ENCODE data around the gene CRIP2. TPM values are rescaled to one million over a fixed set of nuclear protein-coding genes. Genes with fewer than 3 reads are reported as not detected.

Gene CRIP2
- total and polyA plus RNA-seq, 2 of the 13 experiments (the other 11 are each of a cell fraction or from before 2014, with no cell fraction given), result 31.6 to 37.9 TPM

- TF ChIP-seq ATF6 (CRISPR knock-in tag; conservative IDR thresholded peaks at IDR 0.05) (0 out of 2 replicates have a peak, but pooled peaks have one; percentile 71), ZNF446 (CRISPR knock-in tag; IDR thresholded peaks at IDR 0.05) (peak; percentile 56; the same call in 1 of the 2 replicates), ZNF543 (CRISPR knock-in tag; IDR thresholded peaks at IDR 0.05) (0 out of 2 replicates have a peak, but pooled peaks have one; percentile 36), ZNF318 (CRISPR knock-in tag; IDR thresholded peaks at IDR 0.05) (peak; percentile 96; the same call in 1 of the 2 replicates), PLRG1 (conservative IDR thresholded peaks at IDR 0.05) (no peak), ZKSCAN5 (CRISPR knock-in tag; IDR thresholded peaks at IDR 0.05) (no peak), REPIN1 (CRISPR knock-in tag; IDR thresholded peaks at IDR 0.05; ENCODE audit: borderline replicate concordance, low read depth) (peak; percentile 97), HDAC2 (CRISPR knock-in tag; IDR thresholded peaks at IDR 0.05) (peak; percentile 26; the same call in 1 of the 2 replicates), ZFY (CRISPR knock-in tag; IDR thresholded peaks at IDR 0.05) (peak; percentile 73), GLMP (CRISPR knock-in tag; IDR thresholded peaks at IDR 0.05; ENCODE audit: borderline replicate concordance) (no peak), PHF8 (CRISPR knock-in tag; IDR thresholded peaks at IDR 0.05) (peak; percentile 65; the same call in 1 of the 2 replicates), SMC3 (IDR thresholded peaks at IDR 0.05; ENCODE audit: low read length) (no peak; the same call in 1 of the 2 replicates), HNRNPL (IDR thresholded peaks at IDR 0.05; ENCODE audit: low read depth, low read length) (peak; percentile 62; the same call in 1 of the 2 replicates), HES4 (CRISPR knock-in tag; IDR thresholded peaks at IDR 0.05; ENCODE audit: borderline replicate concordance) (peak; percentile 55; the same call in 1 of the 2 replicates), ZNF720 (CRISPR knock-in tag; IDR thresholded peaks at IDR 0.05) (no peak)
Observed at GRCh38 chr14:105490572-105491365, 16.1 kb downstream of the CRIP2 start, which contains the start of gene TEDC1 (continued).

Data from HepG2 (cell line).